Right lobe of liver (tissue), 4 donors: ENCODE measurements around the gene UVRAG.

Experiments
- CTCF ChIP-seq, 4 donors: fragments of 200-600 bp in 3 of 4; fragments of 450-650 bp in 1 of 4; IDR thresholded peaks; one replicate each; pipeline versions ENCODE4 v1.5.1 to v1.8.0; 2016 to 2022; ENCODE audit warnings: antibody characterized with exemption in 4 of 4, mild to moderate bottlenecking in 2 of 4
- POLR2A ChIP-seq: fragments of 450-650 bp; IDR thresholded peaks from one replicate; pipeline ENCODE4 v1.6.1; 2017; ENCODE audit warnings: antibody characterized with exemption, mild to moderate bottlenecking
- donor health status: DM: no; HTN: no; CAD: no.
- donor health status: DM: no; HTN: no; CAD: no.
- donor health status: DM: no; HTN: yes; CAD: no.

- TF ChIP-seq CTCF (IDR thresholded peaks at IDR 0.05) (no peak), POLR2A (no peak)
These were observed 30.5 kb upstream of the UVRAG start for GRCh38 chr11:75784506-75784905.
